ENCODE results near the gene RAMACL.

Gene RAMACL

GRCh38 chr6:166573511-166574216 lies 12.8 kb downstream of the RAMACL start:
- no peak for DNase-seq (ENCODE audit: low read depth)

GRCh38 chr6:166572370-166573261 lies 13.9 kb downstream of the RAMACL start:
- no peak for DNase-seq (ENCODE audit: low read depth)

GRCh38 chr6:166570929-166571713 lies 15.4 kb downstream of the RAMACL start:
- no peak for DNase-seq (ENCODE audit: low read depth)

GRCh38 chr6:166569206-166569605 lies 17.3 kb downstream of the RAMACL start:
- no peak for DNase-seq (ENCODE audit: low read depth)

- no peak for DNase-seq (ENCODE audit: low read depth)
Observed at GRCh38 chr6:166567813-166568212, 18.7 kb downstream of the RAMACL start.

- DNase-seq (ENCODE audit: low read depth) = no peak
Observed at GRCh38 chr6:166567107-166567506, 19.4 kb downstream of the RAMACL start.

- no peak for DNase-seq (ENCODE audit: low read depth)
Observed at GRCh38 chr6:166566026-166567011, 20.2 kb downstream of the RAMACL start.

GRCh38 chr6:166565084-166565967 lies 21.2 kb downstream of the RAMACL start:
- DNase-seq (ENCODE audit: low read depth) = no peak

- no peak for DNase-seq (ENCODE audit: low read depth)
Observed at GRCh38 chr6:166563805-166564204, 22.7 kb downstream of the RAMACL start.

GRCh38 chr6:166563200-166563599 lies 23.3 kb downstream of the RAMACL start:
- DNase-seq (ENCODE audit: low read depth) = no peak

GRCh38 chr6:166562726-166563125 lies 23.8 kb downstream of the RAMACL start:
- no peak for DNase-seq (ENCODE audit: low read depth)

GRCh38 chr6:166561771-166562359 lies 24.6 kb downstream of the RAMACL start:
- DNase-seq (ENCODE audit: low read depth) = no peak

GRCh38 chr6:166560222-166560621 lies 26.3 kb downstream of the RAMACL start:
- DNase-seq (ENCODE audit: low read depth) = no peak

- DNase-seq (ENCODE audit: low read depth) = no peak
Observed at GRCh38 chr6:166559662-166560061, 26.8 kb downstream of the RAMACL start.

- DNase-seq (ENCODE audit: low read depth) = no peak
Observed at GRCh38 chr6:166559211-166559610, 27.3 kb downstream of the RAMACL start.

GRCh38 chr6:166558156-166559005 lies 28.1 kb downstream of the RAMACL start:
- DNase-seq (ENCODE audit: low read depth) = no peak

GRCh38 chr6:166556863-166557322 lies 29.6 kb downstream of the RAMACL start:
- no peak for DNase-seq (ENCODE audit: low read depth)

- no peak for DNase-seq (ENCODE audit: low read depth)
Observed at GRCh38 chr6:166556336-166556735, 30.1 kb downstream of the RAMACL start.

GRCh38 chr6:166555086-166555485 lies 31.4 kb downstream of the RAMACL start:
- no peak for DNase-seq (ENCODE audit: low read depth)

Data from CMK (cell line).